ENCODE measurements around the gene ADGB. TPM values are rescaled to one million over a fixed set of nuclear protein-coding genes. Genes with fewer than 3 reads are reported as not detected.

Gene ADGB
- total and polyA plus RNA-seq, 9 of the 15 experiments (the other 6 are each of a cell fraction or from before 2014, with no cell fraction given), result not detected

DNA sequence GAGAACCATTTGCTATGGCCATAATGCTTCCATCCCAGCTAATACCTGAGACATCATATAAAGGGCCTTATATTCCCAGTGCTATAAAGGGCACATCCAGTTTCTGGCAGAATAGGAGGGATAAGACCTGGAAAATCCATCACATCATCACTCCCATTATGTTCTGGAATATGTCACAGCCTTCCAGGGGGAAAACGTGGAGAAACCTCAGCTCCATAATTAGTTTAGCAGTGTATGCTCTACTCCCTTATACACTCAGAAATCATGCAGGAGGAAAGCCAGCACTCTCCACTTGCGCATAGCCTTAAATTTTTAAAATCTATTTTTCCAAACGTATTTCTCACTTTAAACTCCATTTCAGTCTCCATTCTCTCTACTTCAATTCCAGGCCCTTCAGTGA is 140.9 kb downstream of the ADGB start (continued):
- TF ChIP-seq, protein P1, sequence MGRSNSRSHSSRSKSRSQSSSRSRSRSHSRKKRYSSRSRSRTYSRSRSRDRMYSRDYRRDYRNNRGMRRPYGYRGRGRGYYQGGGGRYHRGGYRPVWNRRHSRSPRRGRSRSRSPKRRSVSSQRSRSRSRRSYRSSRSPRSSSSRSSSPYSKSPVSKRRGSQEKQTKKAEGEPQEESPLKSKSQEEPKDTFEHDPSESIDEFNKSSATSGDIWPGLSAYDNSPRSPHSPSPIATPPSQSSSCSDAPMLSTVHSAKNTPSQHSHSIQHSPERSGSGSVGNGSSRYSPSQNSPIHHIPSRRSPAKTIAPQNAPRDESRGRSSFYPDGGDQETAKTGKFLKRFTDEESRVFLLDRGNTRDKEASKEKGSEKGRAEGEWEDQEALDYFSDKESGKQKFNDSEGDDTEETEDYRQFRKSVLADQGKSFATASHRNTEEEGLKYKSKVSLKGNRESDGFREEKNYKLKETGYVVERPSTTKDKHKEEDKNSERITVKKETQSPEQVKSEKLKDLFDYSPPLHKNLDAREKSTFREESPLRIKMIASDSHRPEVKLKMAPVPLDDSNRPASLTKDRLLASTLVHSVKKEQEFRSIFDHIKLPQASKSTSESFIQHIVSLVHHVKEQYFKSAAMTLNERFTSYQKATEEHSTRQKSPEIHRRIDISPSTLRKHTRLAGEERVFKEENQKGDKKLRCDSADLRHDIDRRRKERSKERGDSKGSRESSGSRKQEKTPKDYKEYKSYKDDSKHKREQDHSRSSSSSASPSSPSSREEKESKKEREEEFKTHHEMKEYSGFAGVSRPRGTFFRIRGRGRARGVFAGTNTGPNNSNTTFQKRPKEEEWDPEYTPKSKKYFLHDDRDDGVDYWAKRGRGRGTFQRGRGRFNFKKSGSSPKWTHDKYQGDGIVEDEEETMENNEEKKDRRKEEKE (IDR thresholded peaks at IDR 0.05; ENCODE audit: borderline replicate concordance in 1 of 2, control insufficient read depth in 1 of 2, low read depth in 2 of 2, low read length in 1 of 2), result no peak

DNA sequence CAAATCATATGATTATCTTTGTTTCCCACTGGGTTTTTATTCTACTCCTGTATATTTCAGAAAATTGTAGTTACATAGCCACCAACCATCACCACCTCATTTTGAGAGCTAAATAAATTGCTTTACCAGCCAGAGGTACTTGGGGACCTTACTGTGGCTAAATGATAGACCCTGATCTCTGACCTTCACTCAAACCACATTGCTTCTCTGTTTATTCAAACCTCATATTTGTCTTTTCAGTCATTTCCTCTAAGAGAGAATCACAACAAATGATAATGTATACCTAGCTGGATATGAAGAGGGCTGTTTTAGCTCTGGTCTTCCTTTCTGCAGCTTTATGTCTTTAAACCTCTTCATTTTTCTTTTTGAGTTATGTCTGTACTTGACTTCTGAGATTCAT is 142.8 kb downstream of the ADGB start:
- no peak overlapping the region for H3K4me2 ChIP-seq (ENCODE audit: insufficient read depth, low read length)
- H3K27ac ChIP-seq (ENCODE audit: extremely low read depth, low read depth, low read length), result no peak overlapping the region
- no TSS peak for BruUV-seq (replicated peaks)
- DNase-seq (ENCODE audit: extremely low read depth in 1 of 4, low spot score in 3 of 4) (no peak), FAIRE-seq (peak; percentile 37), ATAC-seq (no peak)
- H3K79me2 ChIP-seq (ENCODE audit: control insufficient read depth, insufficient read depth, low read length), result no peaks in the 10 kb centered on the region
- TF ChIP-seq ZNF778 (CRISPR knock-in tag; IDR thresholded peaks at IDR 0.05), result no peak
- TF ChIP-seq, protein P2, sequence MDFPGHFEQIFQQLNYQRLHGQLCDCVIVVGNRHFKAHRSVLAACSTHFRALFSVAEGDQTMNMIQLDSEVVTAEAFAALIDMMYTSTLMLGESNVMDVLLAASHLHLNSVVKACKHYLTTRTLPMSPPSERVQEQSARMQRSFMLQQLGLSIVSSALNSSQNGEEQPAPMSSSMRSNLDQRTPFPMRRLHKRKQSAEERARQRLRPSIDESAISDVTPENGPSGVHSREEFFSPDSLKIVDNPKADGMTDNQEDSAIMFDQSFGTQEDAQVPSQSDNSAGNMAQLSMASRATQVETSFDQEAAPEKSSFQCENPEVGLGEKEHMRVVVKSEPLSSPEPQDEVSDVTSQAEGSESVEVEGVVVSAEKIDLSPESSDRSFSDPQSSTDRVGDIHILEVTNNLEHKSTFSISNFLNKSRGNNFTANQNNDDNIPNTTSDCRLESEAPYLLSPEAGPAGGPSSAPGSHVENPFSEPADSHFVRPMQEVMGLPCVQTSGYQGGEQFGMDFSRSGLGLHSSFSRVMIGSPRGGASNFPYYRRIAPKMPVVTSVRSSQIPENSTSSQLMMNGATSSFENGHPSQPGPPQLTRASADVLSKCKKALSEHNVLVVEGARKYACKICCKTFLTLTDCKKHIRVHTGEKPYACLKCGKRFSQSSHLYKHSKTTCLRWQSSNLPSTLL (IDR thresholded peaks at IDR 0.05), result no peak
- TF ChIP-seq, protein P3, sequence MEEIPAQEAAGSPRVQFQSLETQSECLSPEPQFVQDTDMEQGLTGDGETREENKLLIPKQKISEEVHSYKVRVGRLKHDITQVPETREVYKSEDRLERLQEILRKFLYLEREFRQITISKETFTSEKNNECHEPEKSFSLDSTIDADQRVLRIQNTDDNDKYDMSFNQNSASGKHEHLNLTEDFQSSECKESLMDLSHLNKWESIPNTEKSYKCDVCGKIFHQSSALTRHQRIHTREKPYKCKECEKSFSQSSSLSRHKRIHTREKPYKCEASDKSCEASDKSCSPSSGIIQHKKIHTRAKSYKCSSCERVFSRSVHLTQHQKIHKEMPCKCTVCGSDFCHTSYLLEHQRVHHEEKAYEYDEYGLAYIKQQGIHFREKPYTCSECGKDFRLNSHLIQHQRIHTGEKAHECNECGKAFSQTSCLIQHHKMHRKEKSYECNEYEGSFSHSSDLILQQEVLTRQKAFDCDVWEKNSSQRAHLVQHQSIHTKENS (CRISPR knock-in tag; IDR thresholded peaks at IDR 0.05), result no peak
- peak in 1 of 2 experiments; percentile 15; a peak in 1 of 4 replicates for TF ChIP-seq KDM1A (IDR thresholded peaks at IDR 0.05)
- no peak for TF ChIP-seq SMARCC2 (IDR thresholded peaks at IDR 0.05; ENCODE audit: low read depth)
- TF ChIP-seq ZNF444 (CRISPR knock-in tag; IDR thresholded peaks at IDR 0.05), result no peak
- no peak for TF ChIP-seq TEAD1 (CRISPR knock-in tag; IDR thresholded peaks at IDR 0.05)
- TF ChIP-seq XRCC4 (IDR thresholded peaks at IDR 0.05; ENCODE audit: extremely low read depth, insufficient read depth, insufficient read length), result no peak
- 0 out of 2 replicates have a peak, but pooled peaks have one; percentile 4 for TF ChIP-seq CBFA2T3 (IDR thresholded peaks at IDR 0.05)
- TF ChIP-seq CCAR2 (IDR thresholded peaks at IDR 0.05; ENCODE audit: low read depth, low read length), result no peak
- 0 out of 4 replicates have a peak, but pooled peaks of 1 of the 2 experiments have one; percentile 28 for TF ChIP-seq FOXA3 (CRISPR knock-in tag; conservative IDR thresholded peaks at IDR 0.05 in 1 of 2, IDR thresholded peaks at IDR 0.05 in 1 of 2)
- TF ChIP-seq SNIP1 (IDR thresholded peaks at IDR 0.05; ENCODE audit: low read depth), result no peak
- no peak for TF ChIP-seq ZNF780A (CRISPR knock-in tag; IDR thresholded peaks at IDR 0.05)
- H3K4me3 ChIP-seq, result no peak overlapping the region
- ChIA-PET POLR2A (interaction anchor here (0.9 to 1.6 kb wide), 2 partner anchors 9 to 20 kb away, joined by 3 to 4 read pairs; no protein-coding TSS in a partner anchor), CTCF (ENCODE audit: low intra/inter-chr PET ratio) (no interaction called here)
- no peaks in the 10 kb centered on the region for H3K9me1 ChIP-seq (ENCODE audit: control insufficient read depth, insufficient read depth, low read length)
- H3K27me3 ChIP-seq (ENCODE audit: control insufficient read depth in 2 of 2, insufficient read depth in 2 of 2, low read length in 2 of 2), result no peaks in the 10 kb centered on the region
- H2AFZ ChIP-seq (ENCODE audit: low read depth, low read length), result no peak overlapping the region
- no peaks in the 10 kb centered on the region for H3K9me3 ChIP-seq (replicated peaks; ENCODE audit: control insufficient read depth, insufficient read depth, low read depth, low read length)
- intact Hi-C loops (cut with micrococcal nuclease) (no loop called here), in situ Hi-C loops (cut with MboI) (no loop called here)
- H3K9ac ChIP-seq (ENCODE audit: insufficient read depth in 1 of 2, low read depth in 2 of 2, low read length in 2 of 2), result no peak overlapping the region
- no peaks in the 10 kb centered on the region for H4K20me1 ChIP-seq (replicated peaks; ENCODE audit: control insufficient read depth, insufficient read depth, low read length)
- H3K36me3 ChIP-seq (ENCODE audit: control insufficient read depth, insufficient read depth, low read length), result no peaks in the 10 kb centered on the region
- H3K4me1 ChIP-seq (replicated peaks in 1 of 2; ENCODE audit: control insufficient read depth in 2 of 2, insufficient read depth in 2 of 2, low read length in 2 of 2), result no peaks in the 10 kb centered on the region
